Measurements from ENCODE around the gene CRELD1. TPM values are rescaled to one million over a fixed set of nuclear protein-coding genes. Genes with fewer than 3 reads are reported as not detected.
"Not testable (repeated sequence)": the region's sequence is repeated elsewhere in the genome, so short reads cannot be mapped to it uniquely, and the experiment has no call there.

CRELD1 gene
- total RNA-seq, 1 experiment from 2014 or later = 12.0 TPM

DNA sequence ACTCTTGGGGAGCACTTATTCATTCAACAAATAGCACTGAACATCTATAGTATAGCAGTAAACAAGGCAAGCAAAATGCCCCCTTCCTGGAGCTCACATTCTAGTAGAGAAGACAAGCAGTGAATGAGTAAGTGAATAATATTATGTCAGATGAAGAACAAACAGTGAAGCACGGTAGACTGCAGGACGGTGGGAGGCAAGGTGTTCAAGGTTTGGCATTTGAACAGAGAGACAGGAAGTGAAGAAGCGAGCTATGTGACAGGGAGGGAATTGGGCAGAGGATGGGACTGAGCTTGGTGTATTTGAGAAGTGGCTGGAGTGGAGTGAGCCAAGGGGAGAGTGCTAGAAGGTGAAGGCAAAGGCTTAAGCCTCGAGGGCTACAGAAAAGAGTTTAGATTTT is 1.4 kb downstream of the CRELD1 start:
- DNase-seq (ENCODE audit: low read depth) = no peak

DNA sequence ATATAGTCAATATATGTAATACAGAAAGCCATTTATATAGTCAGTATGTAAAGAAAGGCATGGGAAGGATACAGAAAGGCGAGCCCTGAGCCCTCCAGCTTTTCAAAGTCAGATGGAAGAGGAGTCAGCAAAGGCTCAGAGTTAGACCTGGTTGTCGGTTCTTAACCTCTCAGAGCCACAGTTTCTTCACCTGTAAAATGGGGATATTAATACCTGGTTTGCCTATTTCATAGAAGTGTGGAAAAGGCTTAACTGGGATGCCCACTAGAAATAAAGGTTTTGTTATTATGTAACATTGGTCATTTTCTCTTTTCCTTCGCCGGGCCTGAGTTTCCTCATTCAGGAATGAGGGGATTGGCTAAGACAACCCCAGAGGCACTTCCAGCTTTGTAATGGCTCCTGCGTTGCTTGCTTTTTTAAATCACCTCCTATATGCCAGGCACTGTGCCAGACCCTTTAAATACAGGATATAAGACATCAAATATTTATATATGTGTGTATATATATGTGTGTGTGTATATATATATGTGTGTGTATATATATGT is 2.4 kb downstream of the CRELD1 start:
- DNase-seq (ENCODE audit: low read depth) = no peak

DNA sequence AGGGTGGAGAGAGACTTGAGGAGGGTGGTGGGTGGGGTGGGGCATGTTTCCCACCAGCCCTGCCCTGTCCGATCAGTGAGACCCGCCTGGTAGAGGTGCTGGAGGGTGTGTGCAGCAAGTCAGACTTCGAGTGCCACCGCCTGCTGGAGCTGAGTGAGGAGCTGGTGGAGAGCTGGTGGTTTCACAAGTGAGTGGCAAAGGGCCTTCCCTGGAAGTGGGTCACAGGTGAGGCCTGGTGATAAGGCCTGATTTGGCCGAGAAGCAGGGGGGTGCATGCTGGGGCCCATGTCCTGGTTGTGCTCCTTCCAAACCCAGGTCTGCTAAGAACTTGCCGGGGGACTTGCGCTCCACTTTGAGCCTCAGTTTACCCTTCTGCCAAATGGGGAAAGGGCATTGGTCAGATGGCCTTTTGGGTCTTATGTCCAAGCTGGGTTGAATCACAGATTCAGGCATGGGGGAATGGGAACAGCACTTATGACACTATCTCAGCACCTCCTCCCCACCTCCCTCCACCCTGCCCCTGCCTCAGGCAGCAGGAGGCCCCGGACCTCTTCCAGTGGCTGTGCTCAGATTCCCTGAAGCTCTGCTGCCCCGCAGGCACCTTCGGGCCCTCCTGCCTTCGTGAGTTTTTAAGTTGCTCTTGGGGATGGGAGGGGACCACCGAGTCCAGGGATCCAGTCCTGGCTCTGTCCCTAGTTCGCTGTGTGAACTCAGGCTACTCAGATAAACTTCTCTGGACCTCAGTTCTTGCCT is 4.0 kb downstream of the CRELD1 start:
- DNase-seq (ENCODE audit: low read depth) = no peak

DNA sequence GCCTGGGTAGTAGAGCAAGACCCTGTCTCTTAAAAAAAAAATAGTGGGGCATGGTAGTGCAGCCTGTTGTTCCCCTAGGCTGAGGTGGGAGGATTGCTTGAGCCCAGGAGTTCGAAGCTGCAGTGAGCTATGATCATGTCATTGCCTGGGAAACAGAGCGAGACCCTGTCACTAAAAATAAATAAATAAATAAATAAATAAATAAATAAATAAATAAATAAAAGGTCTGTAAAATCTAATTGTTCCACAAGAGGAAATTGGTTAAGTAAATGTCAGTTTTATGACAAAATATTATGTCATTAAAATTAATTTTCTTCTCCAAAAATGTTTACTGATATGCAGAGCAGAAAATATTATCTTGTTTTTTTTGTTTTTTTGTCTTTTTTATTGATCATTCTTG is 5.3 kb downstream of the CRELD1 start:
- DNase-seq (ENCODE audit: low read depth) = no peak

DNA sequence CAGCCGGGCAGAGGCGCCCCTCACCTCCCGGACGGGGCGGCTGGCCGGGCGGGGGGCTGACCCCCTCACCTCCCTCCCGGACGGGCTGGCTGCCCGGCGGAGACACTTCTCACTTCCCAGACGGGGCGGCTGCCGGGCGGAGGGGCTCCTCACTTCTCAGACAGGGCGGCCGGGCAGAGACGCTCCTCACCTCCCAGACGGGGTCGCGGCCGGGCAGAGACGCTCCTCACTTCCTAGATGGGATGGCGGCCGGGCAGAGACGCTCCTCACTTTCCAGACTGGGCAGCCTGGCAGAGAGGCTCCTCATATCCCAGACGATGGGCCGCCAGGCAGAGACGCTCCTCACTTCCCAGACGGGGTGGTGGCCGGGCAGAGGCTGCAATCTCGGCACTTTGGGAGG is 6.3 kb downstream of the CRELD1 start:
- DNase-seq (ENCODE audit: low read depth) = not testable (repeated sequence)

- no peak for DNase-seq (ENCODE audit: low read depth)
These were observed 7.1 kb downstream of the CRELD1 start for GRCh38 chr3:9940746-9941145.

GRCh38 chr3:9942164-9942563 is 8.5 kb downstream of the CRELD1 start:
- no peak for DNase-seq (ENCODE audit: low read depth)

DNA sequence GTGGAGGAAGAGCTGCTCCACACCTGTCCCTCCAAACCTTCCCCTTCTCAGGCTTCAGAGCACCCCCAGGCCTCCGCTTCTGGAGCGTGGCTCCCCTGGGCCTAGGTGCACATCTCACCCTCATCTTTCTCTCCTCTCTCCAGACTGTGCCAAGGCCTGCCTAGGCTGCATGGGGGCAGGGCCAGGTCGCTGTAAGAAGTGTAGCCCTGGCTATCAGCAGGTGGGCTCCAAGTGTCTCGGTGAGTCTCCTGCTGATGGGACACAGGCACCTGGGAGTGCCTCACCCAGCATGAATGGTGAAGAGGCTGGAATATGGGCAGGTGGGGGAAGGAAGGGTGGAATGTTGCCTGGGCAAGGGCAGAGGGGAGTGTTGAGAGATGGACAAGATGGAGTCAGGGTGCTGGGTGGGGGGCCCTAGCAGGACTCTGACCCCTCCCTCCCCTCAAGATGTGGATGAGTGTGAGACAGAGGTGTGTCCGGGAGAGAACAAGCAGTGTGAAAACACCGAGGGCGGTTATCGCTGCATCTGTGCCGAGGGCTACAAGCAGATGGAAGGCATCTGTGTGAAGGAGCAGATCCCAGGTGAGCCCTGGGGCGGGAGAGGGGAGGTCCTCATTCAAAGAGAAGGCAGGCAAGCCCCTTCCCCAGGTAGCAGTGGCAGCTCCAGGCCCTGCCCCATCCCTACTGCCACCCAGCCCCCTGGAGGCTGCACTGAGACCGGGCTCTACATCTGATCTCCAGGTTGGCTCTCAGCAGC is 9.5 kb downstream of the CRELD1 start:
- DNase-seq (ENCODE audit: low read depth) = no peak

DNA sequence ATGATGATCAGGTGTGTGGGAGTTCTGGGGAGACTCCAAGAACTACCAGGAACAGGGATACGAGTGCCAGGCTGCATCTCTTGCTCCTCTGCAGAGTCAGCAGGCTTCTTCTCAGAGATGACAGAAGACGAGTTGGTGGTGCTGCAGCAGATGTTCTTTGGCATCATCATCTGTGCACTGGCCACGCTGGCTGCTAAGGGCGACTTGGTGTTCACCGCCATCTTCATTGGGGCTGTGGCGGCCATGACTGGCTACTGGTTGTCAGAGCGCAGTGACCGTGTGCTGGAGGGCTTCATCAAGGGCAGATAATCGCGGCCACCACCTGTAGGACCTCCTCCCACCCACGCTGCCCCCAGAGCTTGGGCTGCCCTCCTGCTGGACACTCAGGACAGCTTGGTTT is 10.6 kb downstream of the CRELD1 start:
- no peak for DNase-seq (ENCODE audit: low read depth)

DNA sequence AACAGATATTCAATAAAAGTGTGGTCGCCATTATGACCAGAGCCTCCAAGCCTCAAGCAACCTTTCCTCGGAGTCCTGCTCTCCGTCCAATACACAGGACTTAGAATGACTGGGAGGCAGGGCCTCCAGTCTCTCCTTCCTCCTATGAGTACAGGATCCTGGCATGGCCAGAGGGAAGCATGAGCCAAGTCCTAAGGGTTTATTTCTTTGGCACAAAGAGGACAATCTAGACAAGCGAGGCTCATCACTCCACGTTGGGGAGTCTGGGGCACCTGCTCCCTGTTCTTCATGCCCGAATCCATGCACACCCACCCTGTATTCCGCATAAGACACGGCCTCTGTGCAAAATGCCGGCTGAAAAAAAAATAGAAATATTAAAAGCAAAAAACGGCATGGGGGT is 11.7 kb downstream of the CRELD1 start:
- DNase-seq (ENCODE audit: low read depth) = no peak

DNA sequence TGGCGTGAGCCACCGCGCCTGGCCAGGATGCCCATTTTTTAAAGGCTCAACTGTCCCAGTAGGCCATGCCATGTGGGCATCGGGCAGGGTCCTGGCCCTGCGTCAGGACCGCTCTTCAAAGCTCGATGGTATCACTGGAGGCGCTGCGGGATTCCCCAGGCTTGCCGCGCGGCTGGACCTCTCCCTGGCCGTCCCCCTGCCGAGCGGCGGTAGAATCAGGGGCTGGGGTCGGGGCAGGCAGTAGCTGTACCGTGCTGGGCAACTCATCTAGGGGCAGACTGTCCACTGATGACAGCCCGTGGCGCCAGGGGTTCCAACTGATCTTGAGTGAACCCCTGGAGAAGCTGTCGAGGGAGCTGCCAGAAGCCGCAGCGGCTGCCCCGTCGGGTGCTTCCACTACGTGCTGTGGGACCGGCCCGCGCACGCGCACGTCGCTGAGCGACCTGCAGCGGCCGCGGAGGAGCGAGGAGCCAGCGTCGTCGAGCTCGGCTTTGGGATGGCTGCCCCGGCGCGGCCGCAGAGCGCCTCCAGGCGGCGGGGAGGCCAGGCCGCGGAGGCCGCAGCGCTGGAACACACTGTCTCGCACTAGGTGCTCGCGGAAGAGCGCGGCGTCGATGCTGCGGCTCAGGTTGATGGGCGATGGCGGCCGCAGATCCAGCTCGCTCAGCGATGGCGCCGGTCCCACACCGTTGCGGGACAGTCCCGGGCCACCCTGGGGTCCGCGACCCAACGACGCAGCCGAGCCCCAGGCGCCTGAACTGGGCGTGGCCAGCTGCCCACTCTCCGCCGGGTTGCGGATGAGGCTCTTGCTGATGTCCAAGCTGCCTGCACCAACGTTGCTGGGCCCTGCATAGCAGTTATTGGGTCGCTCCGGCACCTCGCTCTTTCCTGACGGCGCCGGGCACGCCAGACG is 12.7 kb downstream of the CRELD1 start:
- peak; percentile 78 for DNase-seq (ENCODE audit: low read depth)

DNA sequence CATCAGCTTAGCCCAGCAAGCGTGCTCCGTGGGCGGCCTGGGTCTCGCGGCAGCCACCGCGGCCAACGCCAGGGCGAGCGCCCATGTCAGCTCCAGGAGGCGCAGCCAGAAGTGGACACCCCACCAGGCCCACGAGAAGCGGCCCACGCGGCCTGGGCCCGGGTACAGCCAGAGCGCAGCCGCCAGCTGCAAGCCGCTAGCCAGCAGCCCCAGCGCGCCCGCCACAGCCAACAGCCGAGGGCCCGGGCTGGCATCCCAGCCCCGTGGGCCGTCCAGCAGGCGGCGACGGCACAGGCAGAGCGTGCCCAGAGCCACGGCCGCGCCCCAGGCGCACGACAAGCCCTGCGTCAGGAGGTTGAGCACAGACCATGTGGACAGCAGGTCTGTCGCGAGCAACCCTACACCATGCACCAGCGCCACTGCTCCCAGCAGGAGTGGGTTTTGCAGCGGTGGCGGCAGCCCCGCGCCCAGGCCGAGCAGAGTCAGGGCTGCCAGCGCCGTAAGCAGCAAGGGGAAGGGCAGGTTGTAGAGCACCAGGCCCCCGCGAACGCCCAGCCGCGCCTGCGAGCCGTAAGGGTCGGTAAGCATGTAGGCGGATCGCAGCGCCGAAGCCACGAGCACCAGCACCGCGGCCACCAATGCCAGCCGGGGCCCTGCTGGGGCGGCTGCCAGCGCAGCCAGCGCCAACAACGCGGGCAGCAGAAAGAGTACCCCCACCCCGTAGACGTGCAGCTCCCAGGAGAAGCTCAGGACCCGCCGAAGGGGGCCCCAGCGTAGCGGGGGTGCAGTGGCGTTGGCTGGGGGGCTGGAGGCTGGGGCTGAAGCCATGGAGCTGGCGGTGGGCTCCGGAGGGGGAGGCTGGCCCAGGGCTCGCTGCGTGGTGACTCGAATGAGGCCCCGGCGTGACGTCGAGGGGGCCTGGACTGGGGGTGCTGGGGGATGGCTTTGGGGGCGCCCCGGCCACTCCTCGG is 13.7 kb downstream of the CRELD1 start:
- peak; percentile 26 for DNase-seq (ENCODE audit: low read depth)

DNA sequence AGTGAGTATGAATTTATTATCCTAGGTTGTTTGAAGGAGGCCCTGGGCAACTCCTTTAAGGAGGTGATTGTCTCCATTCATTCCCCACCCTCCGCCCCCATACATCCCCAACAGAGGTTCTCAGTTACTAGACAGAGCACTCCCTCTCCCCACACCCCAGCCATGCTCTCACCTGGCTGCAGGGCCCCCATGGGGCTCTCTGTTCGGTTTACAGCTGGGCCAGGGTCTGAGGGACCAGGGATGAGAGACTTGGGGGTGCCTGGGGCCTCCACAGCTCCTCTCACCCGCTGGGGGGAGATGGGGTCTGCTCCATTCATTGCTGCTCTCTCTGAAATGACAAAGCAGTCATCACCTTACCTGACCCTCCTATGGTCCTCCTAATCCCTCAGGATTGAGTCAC is 15.0 kb downstream of the CRELD1 start:
- DNase-seq (ENCODE audit: low read depth) = no peak

GRCh38 chr3:9949115-9949514 is 15.5 kb downstream of the CRELD1 start:
- DNase-seq (ENCODE audit: low read depth) = no peak

GRCh38 chr3:9949626-9950025 is 16.0 kb downstream of the CRELD1 start:
- no peak for DNase-seq (ENCODE audit: low read depth)

GRCh38 chr3:9951126-9951525 is 17.5 kb downstream of the CRELD1 start:
- DNase-seq (ENCODE audit: low read depth) = no peak

DNA sequence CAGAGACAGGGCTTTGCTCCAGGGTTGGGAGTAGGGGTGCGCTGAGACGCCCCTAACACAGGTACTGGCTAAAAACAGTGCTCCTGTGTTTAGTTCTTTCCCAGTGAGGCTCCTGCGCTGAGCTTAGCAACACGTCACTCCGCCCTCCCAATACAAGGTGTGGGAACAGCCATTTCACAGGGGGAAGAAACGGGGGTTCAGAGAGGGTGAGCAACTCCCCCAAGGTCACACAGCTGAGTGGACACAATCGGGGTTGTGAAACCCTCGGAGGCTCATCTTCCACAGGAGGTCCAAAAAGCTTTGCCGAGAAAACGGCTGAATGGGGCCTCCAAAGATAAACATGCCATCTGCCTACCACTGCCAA is 17.9 kb downstream of the CRELD1 start:
- no peak for DNase-seq (ENCODE audit: low read depth)

DNA sequence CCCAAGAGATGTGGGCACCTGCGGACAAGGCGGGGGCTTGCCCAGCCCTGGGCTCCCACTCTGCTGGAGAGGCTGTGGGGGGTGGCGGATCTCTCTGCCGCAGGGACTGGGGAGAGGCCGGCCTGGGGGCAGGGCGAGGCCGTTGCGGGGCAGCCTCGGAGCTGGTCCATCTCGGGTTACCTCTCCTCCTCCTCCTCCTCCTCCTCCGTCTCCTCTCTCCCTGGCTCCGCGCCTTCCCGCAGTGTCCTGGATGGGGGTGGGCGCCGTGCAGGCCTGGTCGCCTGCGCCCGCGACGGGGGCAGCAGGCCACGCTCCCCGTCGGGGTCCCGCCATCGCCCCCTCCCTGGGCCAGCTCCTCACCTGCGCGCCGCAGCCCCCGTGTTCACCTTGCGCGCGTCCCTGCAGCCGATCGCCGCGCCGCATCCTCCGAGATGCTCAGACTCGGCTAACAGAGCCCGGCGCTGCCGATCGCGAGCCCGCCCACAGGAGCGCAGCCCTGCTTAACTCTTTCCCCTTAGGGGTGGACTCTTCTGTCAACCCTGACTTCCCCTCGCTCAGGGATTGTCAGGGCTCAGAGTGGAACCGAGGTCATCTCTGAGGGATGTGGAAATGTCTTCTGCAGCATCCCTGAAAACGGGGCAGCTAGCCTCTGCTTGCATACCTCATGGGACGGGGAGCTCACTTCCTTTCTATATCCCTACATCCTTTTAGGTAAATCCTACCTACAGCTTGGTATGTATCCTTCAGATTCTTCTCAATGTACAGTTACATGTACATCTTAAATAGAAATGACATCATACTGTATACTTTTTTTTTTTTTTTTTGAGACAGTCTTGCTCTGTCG is 18.6 kb downstream of the CRELD1 start, which contains the start of gene PRRT3:
Gene PRRT3 (minus strand): TSS at position 447 of the 844 bp plus-strand sequence. CDS start 2,293 bp downstream, outside the sequence.
- peak; percentile 31 for DNase-seq (ENCODE audit: low read depth)

GRCh38 chr3:9955067-9955502 is 21.5 kb downstream of the CRELD1 start:
- no peak for DNase-seq (ENCODE audit: low read depth)

Data from M059J (cell line).